GM19025 (cell line): ENCODE results near the gene ZNF346.
A peak's percentile ranks its signal among the peaks of the same experiment; 100 is the strongest.
"Not testable (repeated sequence)": the region's sequence is repeated elsewhere in the genome, so short reads cannot be mapped to it uniquely, and the experiment has no call there.

ENCODE experiments used
- ATAC-seq: cut with Tn5 transposase; IDR thresholded peaks from one replicate; pipeline ENCODE4 v1.9.1; 2021; ENCODE audit warnings: mild to moderate bottlenecking, low read depth, moderate library complexity; ENCODE audit not compliant: unreplicated experiment

ZNF346 gene, protein sequence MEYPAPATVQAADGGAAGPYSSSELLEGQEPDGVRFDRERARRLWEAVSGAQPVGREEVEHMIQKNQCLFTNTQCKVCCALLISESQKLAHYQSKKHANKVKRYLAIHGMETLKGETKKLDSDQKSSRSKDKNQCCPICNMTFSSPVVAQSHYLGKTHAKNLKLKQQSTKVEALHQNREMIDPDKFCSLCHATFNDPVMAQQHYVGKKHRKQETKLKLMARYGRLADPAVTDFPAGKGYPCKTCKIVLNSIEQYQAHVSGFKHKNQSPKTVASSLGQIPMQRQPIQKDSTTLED

GRCh38 chr5:177022386-177023302 is at the start of gene ZNF346:
Gene ZNF346, plus strand, starts transcription at chr5:177022696. Its CDS starts 43 bp downstream, at chr5:177022739.
- peak; percentile 86 for ATAC-seq

DNA sequence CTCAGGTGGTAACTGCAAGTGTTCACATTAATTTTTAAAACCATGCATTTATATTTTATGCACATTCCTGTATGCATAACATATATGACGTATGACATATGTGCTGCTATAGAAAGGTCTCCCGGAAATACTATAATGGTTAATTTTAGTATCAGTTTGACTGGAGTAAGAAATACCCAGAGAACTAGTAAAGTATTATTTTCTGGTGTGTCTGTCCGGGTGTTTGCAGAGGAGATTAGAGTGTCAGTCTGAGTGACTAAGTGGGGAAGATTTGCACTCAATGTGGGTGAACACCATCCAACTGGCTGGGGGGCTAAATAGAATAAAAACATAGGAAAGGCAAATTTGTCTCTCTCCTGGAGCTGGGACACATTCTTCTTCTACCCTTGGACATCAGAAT is 42.8 kb upstream of the ZNF346 start:
- no peak for ATAC-seq

GRCh38 chr5:176980818-176981217 is 41.7 kb upstream of the ZNF346 start:
- no peak for ATAC-seq

DNA sequence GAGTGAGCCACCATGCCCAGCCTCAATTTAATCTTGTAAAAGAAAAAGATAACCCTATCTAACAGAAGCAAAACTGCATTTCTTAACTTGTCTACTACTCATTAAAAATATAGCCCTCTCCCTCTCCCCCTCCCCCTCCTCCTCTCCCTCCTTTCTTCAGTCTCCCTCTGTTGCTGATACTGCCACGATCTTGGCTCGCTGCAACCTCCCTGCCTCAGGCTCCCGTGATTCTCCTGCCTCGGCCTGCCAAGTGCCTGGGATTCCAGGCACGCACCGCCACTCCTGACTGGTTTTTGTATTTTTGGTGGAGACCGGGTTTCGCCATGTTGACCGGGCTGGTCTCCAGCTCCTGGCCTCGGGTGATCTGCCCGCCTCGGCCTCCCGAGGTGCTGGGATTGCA is 39.4 kb upstream of the ZNF346 start:
- not testable (repeated sequence) for ATAC-seq

- ATAC-seq, result not testable (repeated sequence)
Observed at GRCh38 chr5:176983593-176983992, 38.9 kb upstream of the ZNF346 start.

DNA sequence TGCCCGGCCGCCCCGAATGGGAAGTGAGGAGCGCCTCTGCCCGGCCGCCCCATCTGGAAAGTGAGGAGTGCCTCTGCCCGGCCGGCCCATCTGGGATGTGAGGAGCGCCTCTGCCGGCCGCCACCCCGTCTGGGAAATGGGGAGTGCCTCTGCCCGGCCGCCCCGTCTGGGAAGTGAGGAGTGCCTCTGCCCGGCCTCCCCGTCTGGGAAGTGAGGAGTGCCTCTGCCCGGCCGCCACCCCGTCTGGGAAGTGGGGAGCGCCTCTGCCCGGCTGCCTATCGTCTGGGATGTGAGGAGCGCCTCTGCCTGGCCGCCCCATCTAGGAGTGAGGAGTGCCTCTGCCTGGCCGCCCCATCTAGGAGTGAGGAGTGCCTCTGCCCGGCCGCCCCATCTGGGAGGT is 38.3 kb upstream of the ZNF346 start:
- ATAC-seq, result not testable (repeated sequence)

DNA sequence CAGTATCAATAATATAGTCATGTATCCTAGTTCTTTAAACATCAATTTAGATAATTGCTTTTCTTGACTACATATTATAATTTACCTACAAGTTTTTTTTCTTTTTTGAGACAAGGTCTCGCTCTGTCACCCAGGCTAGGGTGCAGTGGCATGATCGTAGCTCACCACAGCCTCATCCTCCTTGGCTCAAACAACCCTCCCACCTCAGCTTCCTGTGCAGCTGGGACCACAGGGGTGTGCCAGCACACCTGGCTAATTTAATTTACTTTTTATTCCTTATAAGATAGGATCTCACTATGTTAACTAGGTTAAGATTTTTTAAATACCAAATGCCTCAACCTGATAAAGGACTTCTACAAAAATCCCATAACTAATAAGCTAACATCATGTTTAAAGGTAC is 37.0 kb upstream of the ZNF346 start:
- no peak for ATAC-seq

DNA sequence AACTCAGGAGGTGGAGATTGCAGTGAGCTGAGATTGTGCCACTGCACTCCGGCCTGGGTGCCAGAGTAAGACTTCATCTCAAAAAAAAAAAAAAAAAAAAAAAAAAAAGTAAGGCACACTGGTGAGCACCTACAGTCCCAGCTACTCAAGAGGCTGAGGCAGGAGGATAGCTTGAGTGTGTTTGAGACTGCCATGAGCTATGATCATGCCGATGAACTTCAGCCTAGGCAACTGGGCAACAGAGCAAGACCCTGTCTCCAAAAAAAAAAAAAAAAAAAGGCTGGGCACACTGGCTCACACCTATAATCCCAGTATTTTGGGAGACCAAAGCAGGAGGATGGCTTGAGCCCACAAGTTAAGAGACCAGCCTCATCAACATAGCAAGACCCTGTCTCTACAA is 36.2 kb upstream of the ZNF346 start:
- ATAC-seq, result no peak

- no peak for ATAC-seq
Observed at GRCh38 chr5:176987583-176987982, 34.9 kb upstream of the ZNF346 start.

- not testable (repeated sequence) for ATAC-seq
Observed at GRCh38 chr5:176993081-176993480, 29.4 kb upstream of the ZNF346 start.

DNA sequence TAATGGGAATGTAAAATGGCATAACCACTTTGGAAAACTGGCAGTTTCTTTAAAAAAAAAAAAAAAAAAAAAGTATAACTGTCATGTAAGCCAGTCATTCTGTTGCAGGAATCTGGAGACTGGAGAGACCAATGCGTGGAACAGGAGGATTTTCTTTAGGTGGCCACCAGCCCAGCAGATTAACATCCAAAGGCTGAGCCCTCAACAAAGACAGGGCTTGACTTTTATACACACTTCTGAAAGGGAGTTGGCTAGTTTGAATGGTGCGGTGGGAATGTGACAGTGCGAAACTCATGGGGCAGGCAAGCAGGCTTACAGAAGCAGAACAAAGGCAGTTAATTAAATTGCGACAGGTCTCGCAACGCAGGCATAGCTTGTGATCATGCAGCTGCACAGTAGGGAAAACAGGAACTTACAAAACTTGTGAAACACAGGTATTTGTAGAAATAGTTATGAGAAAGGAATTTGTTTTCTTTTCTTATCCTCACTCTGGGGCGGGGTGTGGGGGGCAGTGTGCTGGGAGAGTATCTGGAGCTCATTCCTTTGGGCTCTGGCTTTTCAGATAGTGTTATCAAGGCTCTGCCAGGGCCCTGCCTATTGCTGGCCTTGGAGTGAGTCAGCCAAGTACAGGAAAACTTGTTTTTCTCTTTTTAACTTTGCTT is 27.9 kb upstream of the ZNF346 start:
- ATAC-seq, result no peak

DNA sequence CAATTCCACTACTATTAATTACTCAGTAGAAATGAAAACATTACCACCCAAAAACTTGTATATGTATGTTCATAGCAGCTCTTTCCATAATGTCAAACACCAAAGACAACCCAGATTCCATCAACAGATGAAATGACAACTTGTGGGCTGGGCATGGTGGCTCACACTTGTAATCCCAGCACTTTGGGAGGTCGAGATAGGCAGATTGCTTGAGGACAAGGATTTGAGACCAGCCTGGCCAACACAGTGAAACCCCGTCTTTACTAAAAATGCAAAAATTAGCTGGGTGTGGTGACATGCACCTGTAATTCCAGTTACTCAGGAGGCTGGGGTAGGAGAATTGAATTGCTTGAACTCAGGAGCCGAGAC is 27.4 kb upstream of the ZNF346 start:
- no peak for ATAC-seq

GRCh38 chr5:176995896-176996767 is 26.4 kb upstream of the ZNF346 start:
- ATAC-seq, result no peak

GRCh38 chr5:176996780-176997179 is 25.7 kb upstream of the ZNF346 start:
- ATAC-seq, result no peak

DNA sequence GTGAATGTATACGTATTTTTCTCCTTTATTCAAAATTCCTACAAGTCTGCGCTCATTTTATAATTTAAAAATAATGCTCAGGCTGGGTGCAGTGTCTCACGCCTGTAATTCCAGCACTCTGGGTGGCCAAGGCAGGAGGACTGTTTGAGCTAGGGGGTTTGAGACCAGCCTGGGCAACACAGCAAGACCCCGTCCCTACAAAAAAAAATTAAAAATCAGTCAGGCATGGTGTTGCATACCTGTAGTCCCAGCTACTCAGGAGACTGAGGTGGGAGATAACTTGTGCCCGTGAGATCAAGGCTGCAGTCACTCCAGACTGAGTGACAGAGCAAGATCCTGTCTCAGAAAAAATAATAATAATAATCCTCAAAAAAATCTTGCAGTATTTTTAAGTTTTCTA is 23.7 kb upstream of the ZNF346 start:
- ATAC-seq, result no peak

GRCh38 chr5:176999526-176999925 is 23.0 kb upstream of the ZNF346 start:
- not testable (repeated sequence) for ATAC-seq

DNA sequence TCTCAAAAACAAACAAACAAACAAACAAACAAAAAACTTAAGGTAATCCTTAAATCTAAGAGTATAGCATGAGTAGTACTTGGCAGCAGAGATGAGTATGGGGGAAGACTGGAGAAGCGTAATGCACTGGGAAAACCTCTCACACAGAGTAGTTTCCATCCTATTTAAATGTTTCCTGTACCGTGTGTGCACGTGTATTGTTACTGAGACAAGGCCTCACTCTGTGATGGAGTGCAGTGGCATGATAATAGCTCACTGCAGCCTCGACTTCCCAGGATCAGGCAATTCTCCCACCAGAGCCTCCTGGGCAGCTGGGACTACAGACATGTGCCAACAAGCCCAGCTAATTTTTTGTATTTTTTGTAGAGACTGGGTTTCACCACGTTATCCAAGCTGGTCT is 18.8 kb upstream of the ZNF346 start:
- no peak for ATAC-seq

- no peak for ATAC-seq
Observed at GRCh38 chr5:177004961-177005360, 17.5 kb upstream of the ZNF346 start.

DNA sequence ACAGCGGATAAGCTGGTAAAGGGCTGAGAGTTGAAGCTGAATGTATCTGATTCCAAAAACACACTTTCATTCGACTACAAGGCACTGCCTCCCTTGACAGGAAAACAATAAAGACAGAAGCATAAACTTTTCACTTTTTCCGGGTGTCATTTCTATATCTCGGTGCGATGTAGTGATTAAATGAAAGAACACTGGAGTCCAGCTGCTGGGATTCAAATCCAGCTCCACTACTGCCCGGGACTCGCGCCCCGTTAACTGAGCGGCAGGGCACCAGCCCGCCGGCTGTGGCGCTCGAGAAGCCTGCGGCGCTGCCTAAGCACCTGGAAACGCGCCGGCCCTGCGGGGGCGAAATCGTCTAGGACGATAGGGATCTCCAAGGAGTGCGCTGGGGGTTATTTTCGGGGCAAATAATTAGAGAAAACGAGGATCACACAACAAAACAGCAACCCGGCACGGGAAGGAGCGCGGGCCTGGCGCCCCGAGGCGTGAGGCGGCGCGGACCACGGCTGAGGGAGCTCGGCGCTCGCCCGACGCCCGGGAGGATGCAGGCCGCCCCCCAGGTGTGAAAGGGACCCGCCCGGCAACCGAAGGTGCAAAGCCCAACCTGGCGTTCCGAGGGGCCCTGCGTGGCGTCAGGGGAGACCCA is 16.8 kb upstream of the ZNF346 start:
- ATAC-seq, result peak; percentile 54
